Testis (tissue), 3 donors: ENCODE measurements around the gene MEP1B. TPM values are rescaled to one million over a fixed set of nuclear protein-coding genes. Genes with fewer than 3 reads are reported as not detected.
"Not testable (repeated sequence)": the region's sequence is repeated elsewhere in the genome, so short reads cannot be mapped to it uniquely, and the experiment has no call there.

Source experiments
- DNase-seq: peaks from one replicate; pipeline ENCODE4 v3.0.0-alpha.2; 2019
- H3K27ac ChIP-seq, 2 donors: fragments of 200-600 bp; sonication (generic); one replicate each; pipeline ENCODE4 v1.5.1; 2019
- H3K27me3 ChIP-seq: fragments of 200-600 bp; sonication (generic); one replicate; pipeline ENCODE4 v1.5.1; 2019
- H3K36me3 ChIP-seq: fragments of 200-600 bp; sonication (generic); one replicate; pipeline ENCODE4 v1.5.1; 2017; ENCODE audit warnings: low read depth; ENCODE audit errors: missing control alignments
- H3K4me1 ChIP-seq: fragments of 200-600 bp; sonication (generic); one replicate; pipeline ENCODE4 v1.5.1; 2019
- H3K4me3 ChIP-seq, 2 donors: fragments of 200-600 bp; sonication (generic); one replicate each; pipeline ENCODE4 v1.5.1; 2017 to 2019
- H3K9me3 ChIP-seq: fragments of 200-600 bp; sonication (generic); one replicate; pipeline ENCODE4 v1.5.1; 2017
- POLR2A ChIP-seq: fragments of 450-650 bp; IDR thresholded peaks from one replicate; pipeline ENCODE4 v1.6.1; 2017; ENCODE audit warnings: antibody characterized with exemption, mild to moderate bottlenecking, moderate library complexity
- WGBS, 2 donors: methylation state at CpG; one replicate each; pipeline ENCODE4 v1.1.5; 2018; 5-methylcytosine and 5-hydroxymethylcytosine counted together
- intact Hi-C: fragments of 100-400 bp; cut with DNase I; formaldehyde crosslinking; loops from one replicate; pipeline ENCODE4 v1.15.1; 2023; ENCODE audit warnings: low total_unique reads
- polyA plus RNA-seq: library from polyadenylated mRNA; stranded (reverse); fragments of 350-450 nt; fragmentation: Illumina TruSeq; extraction: RNeasy Lipid Tissue Mini Kit (QIAGEN cat#74804); gene quantifications from one replicate; pipeline ENCODE4 v1.2.3, GENCODE V29; 2014; ENCODE audit warnings: low read depth, low replicate concordance; ENCODE audit not compliant: insufficient read depth
- total RNA-seq, 2 donors: library from RNA; depleted of rRNA; stranded (reverse); fragments of >200 nt; gene quantifications; one replicate each; pipeline ENCODE4 v1.2.3, GENCODE V29; 2016
- TF ChIP-seq, protein P1 (sequence below), 3 experiments: fragments of 450-650 bp in 2 of 3; fragments of 200-600 bp in 1 of 3; sonication (generic) in 1 of 3; IDR thresholded peaks; one replicate each; pipeline ENCODE4 v1.5.1; 2016 to 2019; ENCODE audit warnings: antibody characterized with exemption in 3 of 3, mild to moderate bottlenecking in 2 of 3, moderate library complexity in 1 of 3

MEP1B gene
- total and polyA plus RNA-seq, 3 donors from 2014 or later: 0.19 to 0.78 (median 0.39) TPM

DNA sequence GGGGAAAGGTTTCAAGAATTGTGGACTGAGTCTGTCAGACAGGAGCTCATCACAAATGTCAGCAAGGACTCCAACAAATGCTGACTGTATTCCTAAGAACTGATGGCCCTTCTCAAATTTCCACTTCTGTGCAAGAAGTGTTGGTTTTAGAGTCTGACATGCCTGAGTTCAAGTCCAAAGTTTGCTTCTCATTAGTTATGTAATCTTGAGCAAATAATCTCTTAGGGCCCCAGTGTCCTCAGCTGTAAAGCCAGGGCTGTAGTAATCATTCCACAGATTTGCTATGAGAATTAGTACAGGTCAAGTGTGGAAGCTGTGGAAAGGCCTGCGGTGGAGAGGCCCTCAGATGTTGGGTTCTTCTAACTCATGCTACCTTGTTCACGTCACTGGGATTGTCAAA is 23.9 kb downstream of the MEP1B start:
- 89 to 98% methylated on average over 2 of the region's 2 CpGs for WGBS, 2 donors
- Histone ChIP-seq H3K9me3 (no peaks in the 10 kb centered on the region), H3K27ac (no peak overlapping the region), H3K27me3 (no peaks in the 10 kb centered on the region), H3K4me3 (no peak overlapping the region), H3K4me1 (no peaks in the 10 kb centered on the region), H3K36me3 (no peaks in the 10 kb centered on the region)
- DNase-seq: no peak
- TF ChIP-seq, protein P1, sequence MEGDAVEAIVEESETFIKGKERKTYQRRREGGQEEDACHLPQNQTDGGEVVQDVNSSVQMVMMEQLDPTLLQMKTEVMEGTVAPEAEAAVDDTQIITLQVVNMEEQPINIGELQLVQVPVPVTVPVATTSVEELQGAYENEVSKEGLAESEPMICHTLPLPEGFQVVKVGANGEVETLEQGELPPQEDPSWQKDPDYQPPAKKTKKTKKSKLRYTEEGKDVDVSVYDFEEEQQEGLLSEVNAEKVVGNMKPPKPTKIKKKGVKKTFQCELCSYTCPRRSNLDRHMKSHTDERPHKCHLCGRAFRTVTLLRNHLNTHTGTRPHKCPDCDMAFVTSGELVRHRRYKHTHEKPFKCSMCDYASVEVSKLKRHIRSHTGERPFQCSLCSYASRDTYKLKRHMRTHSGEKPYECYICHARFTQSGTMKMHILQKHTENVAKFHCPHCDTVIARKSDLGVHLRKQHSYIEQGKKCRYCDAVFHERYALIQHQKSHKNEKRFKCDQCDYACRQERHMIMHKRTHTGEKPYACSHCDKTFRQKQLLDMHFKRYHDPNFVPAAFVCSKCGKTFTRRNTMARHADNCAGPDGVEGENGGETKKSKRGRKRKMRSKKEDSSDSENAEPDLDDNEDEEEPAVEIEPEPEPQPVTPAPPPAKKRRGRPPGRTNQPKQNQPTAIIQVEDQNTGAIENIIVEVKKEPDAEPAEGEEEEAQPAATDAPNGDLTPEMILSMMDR (IDR thresholded peaks at IDR 0.05): no peak
- TF ChIP-seq POLR2A: no peak
- intact Hi-C loops: no loop called here

DNA sequence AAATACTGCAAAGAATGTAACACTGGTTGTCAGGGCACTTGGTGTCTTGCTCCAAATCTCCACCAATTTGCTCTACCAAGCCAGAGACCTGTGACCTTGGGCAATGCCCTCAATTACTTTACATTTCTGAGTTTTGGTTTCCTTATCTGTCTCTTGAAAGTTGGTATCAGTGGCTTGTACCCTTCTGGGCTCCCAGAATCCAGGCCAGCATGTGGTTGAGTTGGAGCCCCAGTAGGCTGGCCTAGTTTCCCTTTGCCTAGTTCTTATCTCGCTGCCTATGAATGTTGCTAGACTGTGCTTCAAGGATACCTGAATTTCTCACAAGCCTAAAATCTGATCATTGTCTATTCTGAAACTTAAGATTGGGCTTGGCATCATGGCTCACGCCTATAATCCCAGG is 26.6 kb downstream of the MEP1B start:
- H3K9me3 ChIP-seq: no peaks in the 10 kb centered on the region
- no peaks in the 10 kb centered on the region for H3K27me3 ChIP-seq
- intact Hi-C loops: no loop called here
- H3K27ac ChIP-seq: no peak overlapping the region
- no peak overlapping the region for H3K4me3 ChIP-seq
- WGBS, 2 donors: 87 to 96% methylated on average over 2 of the region's 2 CpGs
- no peak for DNase-seq
- TF ChIP-seq, protein P1 (IDR thresholded peaks at IDR 0.05): no peak
- TF ChIP-seq POLR2A: no peak
- no peaks in the 10 kb centered on the region for H3K4me1 ChIP-seq
- H3K36me3 ChIP-seq: no peaks in the 10 kb centered on the region

DNA sequence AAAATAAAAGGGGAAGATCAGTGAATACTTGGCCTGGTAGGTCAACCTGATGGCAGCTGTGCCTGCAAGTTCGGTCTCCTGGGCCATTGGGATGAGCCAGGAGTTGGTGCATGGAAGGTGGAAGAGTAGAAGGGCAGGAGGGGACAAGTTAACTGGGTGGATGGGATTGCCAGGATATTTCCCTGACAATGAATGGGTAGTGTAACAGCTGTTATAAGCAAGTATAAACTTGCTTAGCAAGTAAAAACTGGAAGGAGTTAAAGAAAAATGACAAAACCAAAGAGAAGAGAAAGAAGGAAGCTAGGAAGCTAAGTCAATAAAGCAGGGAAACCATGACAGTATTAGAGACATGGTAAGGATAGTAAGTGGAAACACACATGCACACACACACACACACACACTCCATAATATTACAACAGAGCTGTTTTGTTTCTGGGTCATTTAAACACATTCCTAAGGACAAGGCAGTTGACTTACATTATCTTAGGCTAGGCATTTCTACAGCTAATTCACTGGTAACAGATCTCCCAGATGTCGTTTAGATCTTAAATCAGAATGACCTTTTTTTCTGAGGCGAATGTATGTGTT is 29.7 kb downstream of the MEP1B start:
- H3K36me3 ChIP-seq: no peaks in the 10 kb centered on the region
- no peaks in the 10 kb centered on the region for H3K9me3 ChIP-seq
- 81 to 85% methylated on average over 3 of the region's 3 CpGs for WGBS, 2 donors
- no peak for TF ChIP-seq POLR2A
- TF ChIP-seq, protein P1 (IDR thresholded peaks at IDR 0.05): no peak
- H3K27me3 ChIP-seq: no peaks in the 10 kb centered on the region
- no peak overlapping the region for H3K27ac ChIP-seq
- intact Hi-C loops: no loop called here
- no peaks in the 10 kb centered on the region for H3K4me1 ChIP-seq
- DNase-seq: no peak
- H3K4me3 ChIP-seq: no peak overlapping the region

GRCh38 chr18:32233348-32233747 is 43.5 kb downstream of the MEP1B start:
- H3K36me3 ChIP-seq, H3K4me1 ChIP-seq, intact Hi-C loops, H3K9me3 ChIP-seq, H3K27me3 ChIP-seq, DNase-seq, H3K27ac ChIP-seq, H3K4me3 ChIP-seq: not testable (repeated sequence)
- 97 to 98% methylated on average over 13 to 15 of the region's 15 CpGs for WGBS, 2 donors

DNA sequence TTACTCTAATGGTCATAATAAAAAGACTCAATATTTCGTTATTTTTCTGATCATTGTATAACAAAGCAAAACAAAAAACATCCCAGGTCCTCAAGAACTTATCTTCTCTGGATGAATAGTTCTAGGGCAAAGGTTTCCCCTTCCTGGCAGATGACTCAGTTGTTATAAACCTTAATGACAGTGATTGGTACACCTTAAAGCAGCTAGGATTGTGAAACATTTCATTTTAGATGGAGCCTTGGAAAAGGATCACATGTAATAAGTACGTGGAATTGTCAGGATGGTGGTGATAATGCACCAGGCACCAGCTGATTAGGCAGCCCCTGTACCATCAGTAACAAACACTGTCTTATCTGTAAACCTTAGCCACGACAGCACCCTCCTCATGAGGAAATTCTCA is 47.2 kb downstream of the MEP1B start:
- H3K27me3 ChIP-seq: no peaks in the 10 kb centered on the region
- H3K4me3 ChIP-seq: no peak overlapping the region
- no peak for DNase-seq
- H3K9me3 ChIP-seq: no peaks in the 10 kb centered on the region
- no peak overlapping the region for H3K27ac ChIP-seq
- TF ChIP-seq, protein P1 (IDR thresholded peaks at IDR 0.05): no peak
- TF ChIP-seq POLR2A: no peak
- intact Hi-C loops: no loop called here
- no peaks in the 10 kb centered on the region for H3K36me3 ChIP-seq
- 49 to 72% methylated on average over 3 of the region's 3 CpGs for WGBS, 2 donors
- H3K4me1 ChIP-seq: no peaks in the 10 kb centered on the region
